ENCODE data around the gene AP3S1.

DNA sequence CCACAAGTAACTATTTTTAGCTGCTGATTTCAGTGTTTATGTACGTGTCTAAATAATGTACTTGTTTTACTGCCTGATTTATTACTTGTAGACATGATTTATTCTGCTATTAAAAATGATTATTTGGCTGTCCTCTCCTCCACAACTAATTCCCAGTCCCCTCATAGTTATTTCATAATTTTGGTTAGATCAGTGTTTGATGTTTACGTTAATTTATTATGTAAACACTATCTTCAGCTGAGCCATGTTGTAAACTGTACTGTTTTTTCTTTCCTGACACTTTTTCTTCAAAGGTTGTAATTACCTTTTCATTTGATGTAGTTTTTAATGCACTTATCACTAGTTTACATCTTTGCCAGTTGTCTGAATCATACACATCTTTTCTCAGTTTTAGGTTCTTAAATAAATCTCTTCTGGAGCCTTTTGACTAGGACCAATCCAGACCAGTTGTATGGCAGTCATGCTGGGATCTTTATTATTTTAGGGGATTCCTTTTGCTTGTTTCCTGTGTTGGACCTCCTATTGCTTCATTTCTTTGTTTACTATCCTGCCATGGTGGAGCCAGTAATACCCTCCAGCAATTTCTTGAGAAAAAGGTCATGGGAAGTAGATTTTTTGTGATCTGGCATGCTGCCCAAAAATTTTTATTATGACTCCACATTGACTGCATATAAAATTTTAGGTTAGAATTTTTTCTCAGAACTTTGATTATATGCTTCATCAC, 16.1 kb downstream of the AP3S1 start:
- TF ChIP-seq PATZ1 (tag by site-specific recombination; IDR thresholded peaks at IDR 0.05) (no peak), KLF16 (tag by site-specific recombination; IDR thresholded peaks at IDR 0.05) (no peak), REST (tag by site-specific recombination; IDR thresholded peaks at IDR 0.05) (no peak), ZNF335 (tag by site-specific recombination; conservative IDR thresholded peaks at IDR 0.05) (peak; percentile 28; the same call in 1 of the 2 replicates), ZNF133 (tag by site-specific recombination; IDR thresholded peaks at IDR 0.05) (peak; percentile 56), ZNF433 (tag by site-specific recombination; IDR thresholded peaks at IDR 0.05; ENCODE audit: low read depth) (no peak), PRDM1 (tag by site-specific recombination; IDR thresholded peaks at IDR 0.05) (no peak), ZNF266 (tag by site-specific recombination; IDR thresholded peaks at IDR 0.05; ENCODE audit: low read depth) (no peak), TCF7L2 (IDR thresholded peaks at IDR 0.05; ENCODE audit: borderline replicate concordance, low read depth, low read length) (no peak; the same call in 1 of the 2 replicates)
- TF ChIP-seq, protein P1, sequence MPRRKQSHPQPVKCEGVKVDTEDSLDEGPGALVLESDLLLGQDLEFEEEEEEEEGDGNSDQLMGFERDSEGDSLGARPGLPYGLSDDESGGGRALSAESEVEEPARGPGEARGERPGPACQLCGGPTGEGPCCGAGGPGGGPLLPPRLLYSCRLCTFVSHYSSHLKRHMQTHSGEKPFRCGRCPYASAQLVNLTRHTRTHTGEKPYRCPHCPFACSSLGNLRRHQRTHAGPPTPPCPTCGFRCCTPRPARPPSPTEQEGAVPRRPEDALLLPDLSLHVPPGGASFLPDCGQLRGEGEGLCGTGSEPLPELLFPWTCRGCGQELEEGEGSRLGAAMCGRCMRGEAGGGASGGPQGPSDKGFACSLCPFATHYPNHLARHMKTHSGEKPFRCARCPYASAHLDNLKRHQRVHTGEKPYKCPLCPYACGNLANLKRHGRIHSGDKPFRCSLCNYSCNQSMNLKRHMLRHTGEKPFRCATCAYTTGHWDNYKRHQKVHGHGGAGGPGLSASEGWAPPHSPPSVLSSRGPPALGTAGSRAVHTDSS (tag by site-specific recombination; IDR thresholded peaks at IDR 0.05), result no peak
- TF ChIP-seq, protein P2, sequence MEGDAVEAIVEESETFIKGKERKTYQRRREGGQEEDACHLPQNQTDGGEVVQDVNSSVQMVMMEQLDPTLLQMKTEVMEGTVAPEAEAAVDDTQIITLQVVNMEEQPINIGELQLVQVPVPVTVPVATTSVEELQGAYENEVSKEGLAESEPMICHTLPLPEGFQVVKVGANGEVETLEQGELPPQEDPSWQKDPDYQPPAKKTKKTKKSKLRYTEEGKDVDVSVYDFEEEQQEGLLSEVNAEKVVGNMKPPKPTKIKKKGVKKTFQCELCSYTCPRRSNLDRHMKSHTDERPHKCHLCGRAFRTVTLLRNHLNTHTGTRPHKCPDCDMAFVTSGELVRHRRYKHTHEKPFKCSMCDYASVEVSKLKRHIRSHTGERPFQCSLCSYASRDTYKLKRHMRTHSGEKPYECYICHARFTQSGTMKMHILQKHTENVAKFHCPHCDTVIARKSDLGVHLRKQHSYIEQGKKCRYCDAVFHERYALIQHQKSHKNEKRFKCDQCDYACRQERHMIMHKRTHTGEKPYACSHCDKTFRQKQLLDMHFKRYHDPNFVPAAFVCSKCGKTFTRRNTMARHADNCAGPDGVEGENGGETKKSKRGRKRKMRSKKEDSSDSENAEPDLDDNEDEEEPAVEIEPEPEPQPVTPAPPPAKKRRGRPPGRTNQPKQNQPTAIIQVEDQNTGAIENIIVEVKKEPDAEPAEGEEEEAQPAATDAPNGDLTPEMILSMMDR (tag by site-specific recombination; IDR thresholded peaks at IDR 0.05), result no peak
- TF ChIP-seq, protein P3, sequence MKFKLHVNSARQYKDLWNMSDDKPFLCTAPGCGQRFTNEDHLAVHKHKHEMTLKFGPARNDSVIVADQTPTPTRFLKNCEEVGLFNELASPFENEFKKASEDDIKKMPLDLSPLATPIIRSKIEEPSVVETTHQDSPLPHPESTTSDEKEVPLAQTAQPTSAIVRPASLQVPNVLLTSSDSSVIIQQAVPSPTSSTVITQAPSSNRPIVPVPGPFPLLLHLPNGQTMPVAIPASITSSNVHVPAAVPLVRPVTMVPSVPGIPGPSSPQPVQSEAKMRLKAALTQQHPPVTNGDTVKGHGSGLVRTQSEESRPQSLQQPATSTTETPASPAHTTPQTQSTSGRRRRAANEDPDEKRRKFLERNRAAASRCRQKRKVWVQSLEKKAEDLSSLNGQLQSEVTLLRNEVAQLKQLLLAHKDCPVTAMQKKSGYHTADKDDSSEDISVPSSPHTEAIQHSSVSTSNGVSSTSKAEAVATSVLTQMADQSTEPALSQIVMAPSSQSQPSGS (tag by site-specific recombination; IDR thresholded peaks at IDR 0.05; ENCODE audit: low read depth), result 0 out of 2 replicates have a peak, but pooled peaks have one; percentile 2
- TF ChIP-seq, protein P4, sequence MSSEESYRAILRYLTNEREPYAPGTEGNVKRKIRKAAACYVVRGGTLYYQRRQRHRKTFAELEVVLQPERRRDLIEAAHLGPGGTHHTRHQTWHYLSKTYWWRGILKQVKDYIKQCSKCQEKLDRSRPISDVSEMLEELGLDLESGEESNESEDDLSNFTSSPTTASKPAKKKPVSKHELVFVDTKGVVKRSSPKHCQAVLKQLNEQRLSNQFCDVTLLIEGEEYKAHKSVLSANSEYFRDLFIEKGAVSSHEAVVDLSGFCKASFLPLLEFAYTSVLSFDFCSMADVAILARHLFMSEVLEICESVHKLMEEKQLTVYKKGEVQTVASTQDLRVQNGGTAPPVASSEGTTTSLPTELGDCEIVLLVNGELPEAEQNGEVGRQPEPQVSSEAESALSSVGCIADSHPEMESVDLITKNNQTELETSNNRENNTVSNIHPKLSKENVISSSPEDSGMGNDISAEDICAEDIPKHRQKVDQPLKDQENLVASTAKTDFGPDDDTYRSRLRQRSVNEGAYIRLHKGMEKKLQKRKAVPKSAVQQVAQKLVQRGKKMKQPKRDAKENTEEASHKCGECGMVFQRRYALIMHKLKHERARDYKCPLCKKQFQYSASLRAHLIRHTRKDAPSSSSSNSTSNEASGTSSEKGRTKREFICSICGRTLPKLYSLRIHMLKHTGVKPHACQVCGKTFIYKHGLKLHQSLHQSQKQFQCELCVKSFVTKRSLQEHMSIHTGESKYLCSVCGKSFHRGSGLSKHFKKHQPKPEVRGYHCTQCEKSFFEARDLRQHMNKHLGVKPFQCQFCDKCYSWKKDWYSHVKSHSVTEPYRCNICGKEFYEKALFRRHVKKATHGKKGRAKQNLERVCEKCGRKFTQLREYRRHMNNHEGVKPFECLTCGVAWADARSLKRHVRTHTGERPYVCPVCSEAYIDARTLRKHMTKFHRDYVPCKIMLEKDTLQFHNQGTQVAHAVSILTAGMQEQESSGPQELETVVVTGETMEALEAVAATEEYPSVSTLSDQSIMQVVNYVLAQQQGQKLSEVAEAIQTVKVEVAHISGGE (tag by site-specific recombination; conservative IDR thresholded peaks at IDR 0.05; ENCODE audit: low read depth), result no peak
- TF ChIP-seq, protein P5, sequence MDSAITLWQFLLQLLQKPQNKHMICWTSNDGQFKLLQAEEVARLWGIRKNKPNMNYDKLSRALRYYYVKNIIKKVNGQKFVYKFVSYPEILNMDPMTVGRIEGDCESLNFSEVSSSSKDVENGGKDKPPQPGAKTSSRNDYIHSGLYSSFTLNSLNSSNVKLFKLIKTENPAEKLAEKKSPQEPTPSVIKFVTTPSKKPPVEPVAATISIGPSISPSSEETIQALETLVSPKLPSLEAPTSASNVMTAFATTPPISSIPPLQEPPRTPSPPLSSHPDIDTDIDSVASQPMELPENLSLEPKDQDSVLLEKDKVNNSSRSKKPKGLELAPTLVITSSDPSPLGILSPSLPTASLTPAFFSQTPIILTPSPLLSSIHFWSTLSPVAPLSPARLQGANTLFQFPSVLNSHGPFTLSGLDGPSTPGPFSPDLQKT (IDR thresholded peaks at IDR 0.05; ENCODE audit: borderline replicate concordance, low read depth, low read length), result no peak

Data from HEK293 (cell line).